ENCODE data around the gene DGKB. TPM values are rescaled to one million over a fixed set of nuclear protein-coding genes. Genes with fewer than 3 reads are reported as not detected.

Gene DGKB
- total RNA-seq, 1 experiment from 2014 or later = not detected

GRCh38 chr7:14201353-14201752 is 701.2 kb downstream of the DGKB start:
- CTCF ChIA-PET = no interaction called here
- no peak for TF ChIP-seq SIN3A (IDR thresholded peaks at IDR 0.05; ENCODE audit: borderline replicate concordance, insufficient read depth, low read depth, low read length)
- TF ChIP-seq TCF7L2 (IDR thresholded peaks at IDR 0.05; ENCODE audit: low read depth, low read length) = no peak
- TF ChIP-seq POLR2AphosphoS5 (IDR thresholded peaks at IDR 0.05; ENCODE audit: low read depth, low read length) = no peak
- TF ChIP-seq CTCF (IDR thresholded peaks at IDR 0.05) = no peak
- no peak for TF ChIP-seq REST (IDR thresholded peaks at IDR 0.05; ENCODE audit: insufficient read depth in 1 of 2, low read depth in 2 of 2, low read length in 1 of 2)
- Histone ChIP-seq H3K9me3 (ENCODE audit: control insufficient read depth, insufficient read depth, low read depth, low read length) (no peaks in the 10 kb centered on the region), H3K27me3 (ENCODE audit: control insufficient read depth, insufficient read depth, low read length) (no peaks in the 10 kb centered on the region), H3K4me1 (ENCODE audit: control insufficient read depth, insufficient read depth, low read length) (no peaks in the 10 kb centered on the region), H3K4me3 (ENCODE audit: low read depth in 2 of 2, low read length in 2 of 2) (no peak overlapping the region), H3K36me3 (ENCODE audit: control insufficient read depth, insufficient read depth, low read length) (no peaks in the 10 kb centered on the region), H3K27ac (ENCODE audit: low read length) (no peak overlapping the region)
- POLR2A ChIA-PET = no interaction called here
- BruUV-seq (replicated peaks) = no TSS peak
- intact Hi-C loops (cut with micrococcal nuclease; ENCODE audit: unreplicated experiment) = no loop called here
- ATAC-seq = no peak
- in situ Hi-C loops (cut with HindIII; ENCODE audit: low pct_unique_long_range_greater_than_20kb, low sequenced_read_pairs) = no loop called here
- DNase-seq (ENCODE audit: low read depth, low spot score) = no peak

- Histone ChIP-seq H3K4me3 (ENCODE audit: low read depth in 2 of 2, low read length in 2 of 2) (no peak overlapping the region), H3K27ac (ENCODE audit: low read length) (no peak overlapping the region), H3K4me1 (ENCODE audit: control insufficient read depth, insufficient read depth, low read length) (no peaks in the 10 kb centered on the region), H3K27me3 (ENCODE audit: control insufficient read depth, insufficient read depth, low read length) (no peaks in the 10 kb centered on the region), H3K36me3 (ENCODE audit: control insufficient read depth, insufficient read depth, low read length) (no peaks in the 10 kb centered on the region), H3K9me3 (ENCODE audit: control insufficient read depth, insufficient read depth, low read depth, low read length) (no peaks in the 10 kb centered on the region)
- POLR2A ChIA-PET = no interaction called here
- no peak for DNase-seq (ENCODE audit: low read depth, low spot score)
- CTCF ChIA-PET = no interaction called here
- intact Hi-C loops (cut with micrococcal nuclease; ENCODE audit: unreplicated experiment) = no loop called here
- no peak for ATAC-seq
- TF ChIP-seq CTCF (IDR thresholded peaks at IDR 0.05) = no peak
- TF ChIP-seq SIN3A (IDR thresholded peaks at IDR 0.05; ENCODE audit: borderline replicate concordance, insufficient read depth, low read depth, low read length) = no peak
- no peak for TF ChIP-seq REST (IDR thresholded peaks at IDR 0.05; ENCODE audit: insufficient read depth in 1 of 2, low read depth in 2 of 2, low read length in 1 of 2)
- no peak for TF ChIP-seq TCF7L2 (IDR thresholded peaks at IDR 0.05; ENCODE audit: low read depth, low read length)
- no peak for TF ChIP-seq POLR2AphosphoS5 (IDR thresholded peaks at IDR 0.05; ENCODE audit: low read depth, low read length)
- in situ Hi-C loops (cut with HindIII; ENCODE audit: low pct_unique_long_range_greater_than_20kb, low sequenced_read_pairs) = no loop called here
- no TSS peak for BruUV-seq (replicated peaks)
Measured at GRCh38 chr7:14199336-14199735, 703.2 kb downstream of the DGKB start.
